ENCODE measurements around the gene HOXB13.

HOXB13 gene

GRCh38 chr17:48728232-48729231, at the start of gene HOXB13:
HOXB13 (minus strand) TSS chr17:48728750; CDS start chr17:48728593, 157 bp downstream.
- Histone ChIP-seq H3K9ac (ENCODE audit: low read length in 2 of 2) (no peak within 1 kb of the TSS), H3K9me3 (ENCODE audit: control insufficient read depth in 2 of 2, low read length in 2 of 2) (no peaks in the 10 kb centered on the region), H3K36me3 (ENCODE audit: control insufficient read depth in 2 of 2, insufficient read depth in 2 of 2, low read length in 2 of 2) (no peaks in the 10 kb centered on the region), H3K4me3 (ENCODE audit: low read length in 2 of 2) (peak within 1 kb of the TSS in 1 of 2 donors; percentile 54), H3K27me3 (ENCODE audit: control insufficient read depth in 1 of 2, insufficient read depth in 2 of 2, low read length in 2 of 2) (peaks cover 87 to 97% of the 10 kb centered on the region in 2 donors), H3K4me1 (ENCODE audit: control insufficient read depth, insufficient read depth, low read length) (peaks cover 25% of the 10 kb centered on the region), H3K27ac (ENCODE audit: low read length) (no peak within 1 kb of the TSS)

GRCh38 chr17:48776602-48777001, 48.1 kb upstream of the HOXB13 start:
- Histone ChIP-seq H3K9ac (ENCODE audit: low read length in 2 of 2) (no peak overlapping the region), H3K4me3 (ENCODE audit: low read length in 2 of 2) (no peak overlapping the region), H3K27ac (ENCODE audit: low read length) (no peak overlapping the region), H3K27me3 (ENCODE audit: control insufficient read depth in 1 of 2, insufficient read depth in 2 of 2, low read length in 2 of 2) (no peaks in the 10 kb centered on the region), H3K36me3 (ENCODE audit: control insufficient read depth in 2 of 2, insufficient read depth in 2 of 2, low read length in 2 of 2) (no peaks in the 10 kb centered on the region), H3K9me3 (ENCODE audit: control insufficient read depth in 2 of 2, low read length in 2 of 2) (peaks cover 0 to 7% of the 10 kb centered on the region in 2 donors), H3K4me1 (ENCODE audit: control insufficient read depth, insufficient read depth, low read length) (no peaks in the 10 kb centered on the region)

GRCh38 chr17:48773245-48773644, 44.7 kb upstream of the HOXB13 start:
- H3K9ac ChIP-seq (ENCODE audit: low read length in 2 of 2) = no peak overlapping the region
- H3K27me3 ChIP-seq (ENCODE audit: control insufficient read depth in 1 of 2, insufficient read depth in 2 of 2, low read length in 2 of 2) = peaks cover 8 to 9% of the 10 kb centered on the region in 2 donors
- no peak overlapping the region for H3K4me3 ChIP-seq (ENCODE audit: low read length in 2 of 2)
- no peaks in the 10 kb centered on the region for H3K36me3 ChIP-seq (ENCODE audit: control insufficient read depth in 2 of 2, insufficient read depth in 2 of 2, low read length in 2 of 2)
- H3K9me3 ChIP-seq (ENCODE audit: control insufficient read depth in 2 of 2, low read length in 2 of 2) = peaks cover 0 to 5% of the 10 kb centered on the region in 2 donors
- H3K4me1 ChIP-seq (ENCODE audit: control insufficient read depth, insufficient read depth, low read length) = no peaks in the 10 kb centered on the region
- H3K27ac ChIP-seq (ENCODE audit: low read length) = no peak overlapping the region

GRCh38 chr17:48770954-48771353, 42.4 kb upstream of the HOXB13 start:
- no peak overlapping the region for H3K4me3 ChIP-seq (ENCODE audit: low read length in 2 of 2)
- no peaks in the 10 kb centered on the region for H3K4me1 ChIP-seq (ENCODE audit: control insufficient read depth, insufficient read depth, low read length)
- H3K27me3 ChIP-seq (ENCODE audit: control insufficient read depth in 1 of 2, insufficient read depth in 2 of 2, low read length in 2 of 2) = peaks cover 8 to 9% of the 10 kb centered on the region in 2 donors
- no peak overlapping the region for H3K27ac ChIP-seq (ENCODE audit: low read length)
- no peaks in the 10 kb centered on the region for H3K36me3 ChIP-seq (ENCODE audit: control insufficient read depth in 2 of 2, insufficient read depth in 2 of 2, low read length in 2 of 2)
- H3K9ac ChIP-seq (ENCODE audit: low read length in 2 of 2) = no peak overlapping the region
- peaks cover 0 to 5% of the 10 kb centered on the region in 2 donors for H3K9me3 ChIP-seq (ENCODE audit: control insufficient read depth in 2 of 2, low read length in 2 of 2)

GRCh38 chr17:48769009-48769675, 40.6 kb upstream of the HOXB13 start:
- Histone ChIP-seq H3K27me3 (ENCODE audit: control insufficient read depth in 1 of 2, insufficient read depth in 2 of 2, low read length in 2 of 2) (peaks cover 9 to 13% of the 10 kb centered on the region in 2 donors), H3K4me1 (ENCODE audit: control insufficient read depth, insufficient read depth, low read length) (no peaks in the 10 kb centered on the region), H3K9me3 (ENCODE audit: control insufficient read depth in 2 of 2, low read length in 2 of 2) (no peaks in the 10 kb centered on the region), H3K4me3 (ENCODE audit: low read length in 2 of 2) (no peak overlapping the region), H3K36me3 (ENCODE audit: control insufficient read depth in 2 of 2, insufficient read depth in 2 of 2, low read length in 2 of 2) (no peaks in the 10 kb centered on the region), H3K27ac (ENCODE audit: low read length) (no peak overlapping the region), H3K9ac (ENCODE audit: low read length in 2 of 2) (no peak overlapping the region)

GRCh38 chr17:48767263-48767774, 38.8 kb upstream of the HOXB13 start:
- Histone ChIP-seq H3K9ac (ENCODE audit: low read length in 2 of 2) (no peak overlapping the region), H3K36me3 (ENCODE audit: control insufficient read depth in 2 of 2, insufficient read depth in 2 of 2, low read length in 2 of 2) (no peaks in the 10 kb centered on the region), H3K9me3 (ENCODE audit: control insufficient read depth in 2 of 2, low read length in 2 of 2) (no peaks in the 10 kb centered on the region), H3K4me1 (ENCODE audit: control insufficient read depth, insufficient read depth, low read length) (no peaks in the 10 kb centered on the region), H3K4me3 (ENCODE audit: low read length in 2 of 2) (no peak overlapping the region), H3K27me3 (ENCODE audit: control insufficient read depth in 1 of 2, insufficient read depth in 2 of 2, low read length in 2 of 2) (peaks cover 9 to 27% of the 10 kb centered on the region in 2 donors), H3K27ac (ENCODE audit: low read length) (no peak overlapping the region)

GRCh38 chr17:48761114-48761513, 32.6 kb upstream of the HOXB13 start:
- Histone ChIP-seq H3K27me3 (ENCODE audit: control insufficient read depth in 1 of 2, insufficient read depth in 2 of 2, low read length in 2 of 2) (peaks cover 15 to 51% of the 10 kb centered on the region in 2 donors), H3K9me3 (ENCODE audit: control insufficient read depth in 2 of 2, low read length in 2 of 2) (no peaks in the 10 kb centered on the region), H3K36me3 (ENCODE audit: control insufficient read depth in 2 of 2, insufficient read depth in 2 of 2, low read length in 2 of 2) (no peaks in the 10 kb centered on the region), H3K9ac (ENCODE audit: low read length in 2 of 2) (no peak overlapping the region), H3K4me3 (ENCODE audit: low read length in 2 of 2) (no peak overlapping the region), H3K4me1 (ENCODE audit: control insufficient read depth, insufficient read depth, low read length) (no peaks in the 10 kb centered on the region), H3K27ac (ENCODE audit: low read length) (no peak overlapping the region)

- Histone ChIP-seq H3K9me3 (ENCODE audit: control insufficient read depth in 2 of 2, low read length in 2 of 2) (no peaks in the 10 kb centered on the region), H3K27ac (ENCODE audit: low read length) (no peak overlapping the region), H3K4me3 (ENCODE audit: low read length in 2 of 2) (no peak overlapping the region), H3K4me1 (ENCODE audit: control insufficient read depth, insufficient read depth, low read length) (no peaks in the 10 kb centered on the region), H3K27me3 (ENCODE audit: control insufficient read depth in 1 of 2, insufficient read depth in 2 of 2, low read length in 2 of 2) (peaks cover 22 to 54% of the 10 kb centered on the region in 2 donors), H3K9ac (ENCODE audit: low read length in 2 of 2) (no peak overlapping the region), H3K36me3 (ENCODE audit: control insufficient read depth in 2 of 2, insufficient read depth in 2 of 2, low read length in 2 of 2) (no peaks in the 10 kb centered on the region)
Observed at GRCh38 chr17:48760411-48760810, 31.9 kb upstream of the HOXB13 start.

- H3K4me1 ChIP-seq (ENCODE audit: control insufficient read depth, insufficient read depth, low read length) = peaks cover 8% of the 10 kb centered on the region
- peaks cover 34 to 64% of the 10 kb centered on the region in 2 donors for H3K27me3 ChIP-seq (ENCODE audit: control insufficient read depth in 1 of 2, insufficient read depth in 2 of 2, low read length in 2 of 2)
- H3K27ac ChIP-seq (ENCODE audit: low read length) = no peak overlapping the region
- H3K4me3 ChIP-seq (ENCODE audit: low read length in 2 of 2) = no peak overlapping the region
- no peak overlapping the region for H3K9ac ChIP-seq (ENCODE audit: low read length in 2 of 2)
- H3K36me3 ChIP-seq (ENCODE audit: control insufficient read depth in 2 of 2, insufficient read depth in 2 of 2, low read length in 2 of 2) = no peaks in the 10 kb centered on the region
- H3K9me3 ChIP-seq (ENCODE audit: control insufficient read depth in 2 of 2, low read length in 2 of 2) = no peaks in the 10 kb centered on the region
Observed at GRCh38 chr17:48759288-48759687, 30.7 kb upstream of the HOXB13 start.

GRCh38 chr17:48757524-48757961, 29.0 kb upstream of the HOXB13 start:
- H3K4me3 ChIP-seq (ENCODE audit: low read length in 2 of 2) = no peak overlapping the region
- no peaks in the 10 kb centered on the region for H3K36me3 ChIP-seq (ENCODE audit: control insufficient read depth in 2 of 2, insufficient read depth in 2 of 2, low read length in 2 of 2)
- H3K9ac ChIP-seq (ENCODE audit: low read length in 2 of 2) = no peak overlapping the region
- peaks cover 51 to 69% of the 10 kb centered on the region in 2 donors for H3K27me3 ChIP-seq (ENCODE audit: control insufficient read depth in 1 of 2, insufficient read depth in 2 of 2, low read length in 2 of 2)
- H3K27ac ChIP-seq (ENCODE audit: low read length) = no peak overlapping the region
- H3K4me1 ChIP-seq (ENCODE audit: control insufficient read depth, insufficient read depth, low read length) = peaks cover 14% of the 10 kb centered on the region
- no peaks in the 10 kb centered on the region for H3K9me3 ChIP-seq (ENCODE audit: control insufficient read depth in 2 of 2, low read length in 2 of 2)

All from stomach smooth muscle (tissue), 2 donors.